K562 treated with DMSO at 1 percent for 12 hours (cell line): ENCODE data around the gene ABI1. TPM values are rescaled to one million over a fixed set of nuclear protein-coding genes. Genes with fewer than 3 reads are reported as not detected.

Experiments
- total RNA-seq: library from RNA; unstranded; fragments of 300-600 nt; gene quantifications from 2 replicates; pipeline ENCODE4 v1.2.3, GENCODE V29; 2022; ENCODE audit not compliant: insufficient read depth

ABI1 gene
- 13.8 and 35.8 TPM in 2 replicates for total RNA-seq

DNA sequence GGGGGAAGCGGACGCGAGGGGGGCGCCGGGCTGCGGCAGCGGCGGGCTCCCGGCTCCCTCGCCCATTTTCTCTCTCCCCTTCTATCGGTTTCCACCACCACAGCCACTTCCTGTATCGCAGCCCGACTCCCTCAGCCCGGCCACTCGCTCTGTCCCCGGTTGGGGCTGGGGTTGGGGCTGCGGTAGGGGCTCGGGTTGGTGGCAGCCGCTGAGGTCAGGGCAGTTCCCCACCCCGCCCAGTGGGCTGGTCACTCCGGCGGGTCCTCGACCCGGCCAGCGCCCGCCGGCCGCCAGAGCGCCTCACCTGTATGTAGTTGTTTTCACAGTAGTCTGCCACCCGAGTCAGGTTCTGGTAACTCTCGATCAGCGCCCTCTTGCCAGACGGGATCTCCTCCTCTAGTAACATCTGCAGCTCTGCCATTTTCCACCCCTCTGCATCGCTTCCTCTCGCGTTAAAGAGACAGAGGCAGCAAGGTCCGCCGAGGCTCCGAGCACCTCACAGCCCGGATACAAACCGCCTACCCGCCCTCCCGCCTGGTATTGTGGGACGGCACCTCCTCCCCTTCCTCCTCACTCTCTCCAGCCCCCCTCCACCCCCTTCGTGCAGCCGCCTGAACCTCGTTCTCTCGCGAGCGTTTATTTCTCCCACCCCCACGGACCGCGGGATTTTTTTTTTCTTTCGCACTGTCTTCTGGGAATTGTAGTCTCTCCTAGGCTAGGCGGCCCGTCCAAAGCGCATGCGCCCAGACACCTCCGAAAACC is at the start of gene ABI1:
Gene ABI1, minus strand, starts transcription at position 516 of the 762 bp plus-strand sequence. Its CDS starts 95 bp downstream, at position 421.

DNA sequence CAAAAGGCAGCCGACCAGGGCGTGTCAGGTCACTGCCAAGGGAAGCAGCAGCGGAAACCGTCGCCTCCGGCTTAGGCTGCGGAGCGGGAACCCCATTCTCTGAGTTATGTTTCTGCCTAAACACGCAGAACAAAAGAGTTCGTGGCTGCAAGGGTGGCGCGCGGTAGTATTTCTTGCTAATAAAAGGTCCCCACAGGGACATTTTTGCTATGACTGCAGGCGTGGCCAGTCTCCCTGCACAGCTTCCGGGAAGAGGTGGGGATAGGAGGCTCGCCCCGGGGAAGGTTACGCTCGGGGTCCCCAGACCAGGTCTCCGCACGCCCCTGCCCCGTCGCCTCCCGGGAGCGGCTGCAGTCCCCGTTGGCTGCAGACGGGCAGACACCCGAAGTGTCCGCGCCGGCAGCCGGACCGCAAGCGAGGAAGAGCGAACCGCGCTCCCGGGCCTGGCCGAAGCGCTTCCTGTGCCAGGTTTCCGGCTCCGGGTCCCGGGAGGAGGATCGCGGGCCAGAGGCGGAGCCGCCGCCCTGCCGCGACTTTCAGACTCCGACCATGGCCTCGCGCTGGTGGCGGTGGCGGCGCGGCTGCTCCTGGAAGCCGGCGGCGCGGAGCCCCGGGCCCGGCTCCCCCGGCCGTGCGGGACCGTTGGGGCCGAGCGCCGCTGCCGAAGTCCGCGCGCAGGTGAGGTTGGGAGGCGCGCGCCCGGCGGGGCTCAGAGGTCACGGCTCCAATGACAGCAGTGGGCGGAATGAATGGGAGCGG is 163.4 kb downstream of the ABI1 start, which contains the start of gene PDSS1:
Gene PDSS1, plus strand, starts transcription at position 539 of the 759 bp plus-strand sequence. Its CDS starts 11 bp downstream, at position 550.

Other genes with a start within 250 kb of the ABI1 start
- gene PDSS1, start 163.3 kb downstream of the ABI1 start, total RNA-seq, result 7.3 and 8.8 TPM in 2 replicates
- gene ANKRD26, start 239.5 kb upstream of the ABI1 start, total RNA-seq, result 1.8 and 5.7 TPM in 2 replicates